Neuronal stem cell (in vitro differentiated cells): ENCODE results near the gene POU3F3. TPM values are rescaled to one million over a fixed set of nuclear protein-coding genes. Genes with fewer than 3 reads are reported as not detected.
A peak's percentile ranks its signal among the peaks of the same experiment; 100 is the strongest.

Experiments used
- DNase-seq: peaks from one replicate; pipeline ENCODE4 v3.0.0-alpha.2; 2013; ENCODE audit warnings: low spot score
- H2AFZ ChIP-seq: one replicate; pipeline ENCODE4 v1.6.1; 2013; ENCODE audit warnings: mild to moderate bottlenecking, low read length, inconsistent platforms
- H2AK5ac ChIP-seq: 2 replicates; pipeline ENCODE4 v1.6.1; 2013; ENCODE audit warnings: low read depth, mild to moderate bottlenecking, inconsistent platforms, low read length, moderate library complexity, mixed read lengths
- H2BK120ac ChIP-seq: 2 replicates; pipeline ENCODE4 v1.6.1; 2013; ENCODE audit warnings: low read depth, mild to moderate bottlenecking, inconsistent platforms, low read length, moderate library complexity, mixed read lengths
- H2BK12ac ChIP-seq: one replicate; pipeline ENCODE4 v1.6.1; 2013; ENCODE audit warnings: low read length, inconsistent platforms
- H2BK15ac ChIP-seq: 2 replicates; pipeline ENCODE4 v1.6.1; 2013; ENCODE audit warnings: mild to moderate bottlenecking, low read length, inconsistent platforms, mixed read lengths
- H2BK5ac ChIP-seq: one replicate; pipeline ENCODE4 v1.6.1; 2013; ENCODE audit warnings: inconsistent platforms, mild to moderate bottlenecking, low read length, moderate library complexity
- H3K14ac ChIP-seq: one replicate; pipeline ENCODE4 v1.6.1; 2013; ENCODE audit warnings: low read length, inconsistent platforms
- H3K18ac ChIP-seq: 2 replicates; pipeline ENCODE4 v1.6.1; 2013; ENCODE audit warnings: low read length, inconsistent platforms
- H3K23ac ChIP-seq: 2 replicates; pipeline ENCODE4 v1.6.1; 2013; ENCODE audit warnings: low read depth, mild to moderate bottlenecking, mixed read lengths, low read length, inconsistent platforms; ENCODE audit not compliant: poor library complexity
- H3K27ac ChIP-seq: replicated peaks from 3 replicates; pipeline ENCODE4 v1.5.1; 2013; ENCODE audit warnings: low read length, inconsistent platforms
- H3K27me3 ChIP-seq, 3 experiments: 2 replicates each; pipeline ENCODE4 v1.6.1; 2013; ENCODE audit warnings: low read length in 3 of 3, mild to moderate bottlenecking in 2 of 3, inconsistent platforms in 1 of 3, low read depth in 1 of 3, mixed read lengths in 1 of 3, moderate library complexity in 1 of 3; ENCODE audit not compliant: control insufficient read depth in 3 of 3, insufficient read depth in 3 of 3
- H3K36me3 ChIP-seq, 2 donors: replicated peaks in 1 of 2; 2 replicates each; pipeline ENCODE4 v1.6.1; 2013; ENCODE audit warnings: low read length in 2 of 2; ENCODE audit not compliant: control insufficient read depth in 2 of 2, insufficient read depth in 2 of 2
- H3K4ac ChIP-seq: 2 replicates; pipeline ENCODE4 v1.6.1; 2013; ENCODE audit warnings: inconsistent platforms, mild to moderate bottlenecking, low read length, moderate library complexity
- H3K4me1 ChIP-seq, 2 donors: 1 replicate in 1 of 2; 2 replicates in 1 of 2; pipeline ENCODE4 v1.6.1; 2013; ENCODE audit warnings: low read length in 2 of 2, low read depth in 1 of 2; ENCODE audit not compliant: control insufficient read depth in 2 of 2, insufficient read depth in 1 of 2
- H3K4me2 ChIP-seq: one replicate; pipeline ENCODE4 v1.6.1; 2013; ENCODE audit warnings: mild to moderate bottlenecking, low read length, inconsistent platforms; ENCODE audit not compliant: insufficient read depth, poor library complexity, severe bottlenecking
- H3K4me3 ChIP-seq, 2 donors: 2 replicates each; pipeline ENCODE4 v1.5.1; 2013; ENCODE audit warnings: low read length in 2 of 2, mild to moderate bottlenecking in 2 of 2, inconsistent platforms in 1 of 2, moderate library complexity in 1 of 2
- H3K79me1 ChIP-seq: one replicate; pipeline ENCODE4 v1.6.1; 2013; ENCODE audit warnings: low read depth, mild to moderate bottlenecking, inconsistent platforms, low read length, moderate library complexity
- H3K9ac ChIP-seq: one replicate; pipeline ENCODE4 v1.6.1; 2013; ENCODE audit warnings: mild to moderate bottlenecking, low read depth, low read length, inconsistent platforms; ENCODE audit not compliant: poor library complexity
- H3K9me3 ChIP-seq, 2 donors: replicated peaks in 1 of 2; 2 replicates each; pipeline versions ENCODE3 to v1.6.1; 2013; ENCODE audit warnings: low read length in 2 of 2, mild to moderate bottlenecking in 2 of 2, inconsistent platforms in 1 of 2, low read depth in 1 of 2, mixed read lengths in 1 of 2, moderate library complexity in 1 of 2; ENCODE audit not compliant: control insufficient read depth in 2 of 2, insufficient read depth in 1 of 2
- H4K8ac ChIP-seq: one replicate; pipeline ENCODE4 v1.6.1; 2013; ENCODE audit warnings: low read depth, mild to moderate bottlenecking, inconsistent platforms, low read length, moderate library complexity
- H4K91ac ChIP-seq: one replicate; pipeline ENCODE4 v1.6.1; 2013; ENCODE audit warnings: low read length, low read depth, mild to moderate bottlenecking, inconsistent platforms; ENCODE audit not compliant: poor library complexity
- WGBS, 2 donors: extraction: QIAGEN DNeasy Blood & Tissue Kit; methylation state at CpG; one replicate each; pipeline ENCODE4 v1.1.7; 2013; ENCODE audit warnings: missing lambda C conversion rate in 2 of 2, mixed read lengths in 1 of 2; ENCODE audit not compliant: insufficient read length in 2 of 2, insufficient replicate concordance in 1 of 2; ENCODE audit errors: extremely low coverage in 2 of 2; 5-methylcytosine and 5-hydroxymethylcytosine counted together
- polyA plus RNA-seq, 2 experiments: library from polyadenylated mRNA; stranded (reverse); fragments of 200-250 nt; gene quantifications; one replicate each; pipeline ENCODE4 v1.2.3, GENCODE V29; 2013

The POU3F3 gene
- 3.6 TPM for polyA plus RNA-seq (2013, experiment 1 of 2)
- polyA plus RNA-seq (2013, experiment 2 of 2): 3.4 TPM

- H3K36me3 ChIP-seq: peaks cover 0 to 30% of the 10 kb centered on the region in 2 donors
- peak within 1 kb of the TSS; percentile 71 for H3K14ac ChIP-seq
- H3K4ac ChIP-seq: peak within 1 kb of the TSS; percentile 26
- H4K8ac ChIP-seq: no peak within 1 kb of the TSS
- H2AK5ac ChIP-seq: peak within 1 kb of the TSS; percentile 35
- H3K4me3 ChIP-seq: peak within 1 kb of the TSS; percentile 83 to 87
- peak within 1 kb of the TSS; percentile 91 for H3K9ac ChIP-seq
- no CpG with 5 or more reads among the region's 65 CpGs for WGBS, 2 donors
- H4K91ac ChIP-seq: no peak within 1 kb of the TSS
- peak; percentile 96 for DNase-seq
- H2BK5ac ChIP-seq: peak within 1 kb of the TSS; percentile 97
- H2BK12ac ChIP-seq: no peak within 1 kb of the TSS
- peak within 1 kb of the TSS; percentile 81 for H3K27ac ChIP-seq
- H2BK15ac ChIP-seq: peak within 1 kb of the TSS; percentile 85
- H3K79me1 ChIP-seq: no peaks in the 10 kb centered on the region
- peaks cover 0 to 62% (median 16%) of the 10 kb centered on the region in 3 experiments for H3K27me3 ChIP-seq
- peak within 1 kb of the TSS; percentile 73 for H3K23ac ChIP-seq
- H3K4me2 ChIP-seq: peak within 1 kb of the TSS; percentile 94
- peak within 1 kb of the TSS; percentile 64 for H2AFZ ChIP-seq
- H3K18ac ChIP-seq: peak within 1 kb of the TSS; percentile 97
- no peaks in the 10 kb centered on the region for H3K9me3 ChIP-seq
- peak within 1 kb of the TSS; percentile 96 for H2BK120ac ChIP-seq
- peaks cover 0 to 12% of the 10 kb centered on the region in 2 donors for H3K4me1 ChIP-seq
Measured at GRCh38 chr2:104853534-104854497, at the start of gene POU3F3. Gene POU3F3 (plus strand): TSS chr2:104854115. CDS start chr2:104855511, 1,396 bp downstream.

GRCh38 chr2:104804148-104804890 lies 49.6 kb upstream of the POU3F3 start:
- Histone ChIP-seq H3K23ac (no peak overlapping the region), H2BK12ac (no peak overlapping the region), H4K8ac (no peak overlapping the region), H3K4me2 (no peak overlapping the region), H3K4ac (no peak overlapping the region), H3K27ac (no peak overlapping the region), H2BK15ac (no peak overlapping the region), H2BK120ac (no peak overlapping the region), H3K4me1 (no peaks in the 10 kb centered on the region), H3K14ac (no peak overlapping the region), H3K4me3 (no peak overlapping the region), H3K9me3 (peaks cover 0 to 25% of the 10 kb centered on the region in 2 donors), H3K79me1 (no peaks in the 10 kb centered on the region), H4K91ac (no peak overlapping the region), H2AFZ (no peak overlapping the region), H2AK5ac (no peak overlapping the region), H2BK5ac (no peak overlapping the region), H3K18ac (no peak overlapping the region), H3K27me3 (no peaks in the 10 kb centered on the region), H3K9ac (no peak overlapping the region), H3K36me3 (peaks cover 0 to 87% of the 10 kb centered on the region in 2 donors)
- DNase-seq: no peak
- WGBS, 2 donors: no CpG with 5 or more reads among the region's 6 CpGs

- Histone ChIP-seq H2BK12ac (no peak overlapping the region), H3K9ac (no peak overlapping the region), H3K4me3 (no peak overlapping the region), H4K91ac (no peak overlapping the region), H3K4ac (no peak overlapping the region), H2AK5ac (no peak overlapping the region), H3K14ac (no peak overlapping the region), H3K23ac (no peak overlapping the region), H2BK5ac (no peak overlapping the region), H2BK15ac (no peak overlapping the region), H3K27ac (no peak overlapping the region), H3K79me1 (no peaks in the 10 kb centered on the region), H3K4me1 (peaks cover 0 to 10% of the 10 kb centered on the region in 2 donors), H3K36me3 (peaks cover 0 to 95% of the 10 kb centered on the region in 2 donors), H2BK120ac (no peak overlapping the region), H3K9me3 (peaks cover 0 to 40% of the 10 kb centered on the region in 2 donors), H3K18ac (no peak overlapping the region), H3K4me2 (no peak overlapping the region), H4K8ac (no peak overlapping the region), H3K27me3 (peaks cover 0 to 1% (median 0%) of the 10 kb centered on the region in 3 experiments), H2AFZ (no peak overlapping the region)
- no peak for DNase-seq
- WGBS, 2 donors: no CpG with 5 or more reads among the region's 1 CpG
Measured at GRCh38 chr2:104812286-104812685, 41.6 kb upstream of the POU3F3 start.
